Endothelial cell of umbilical vein (primary cell): Measurements from ENCODE around the gene PLA2R1. TPM values are rescaled to one million over a fixed set of nuclear protein-coding genes. Genes with fewer than 3 reads are reported as not detected.
A peak's percentile ranks its signal among the peaks of the same experiment; 100 is the strongest.

Experiments
- BruUV-seq: library from RNA; stranded (reverse); fragments of 400-500 nt; replicated peaks from 2 replicates; lab custom pipeline; 2021; lab: Mats Ljungman, UMichigan
- CTCF ChIA-PET: fragments of 300-600, 350-600 bp; sonication (Branson Sonifier 250); formaldehyde crosslinking; loops from one replicate; lab custom pipeline; 2021; ENCODE audit warnings: antibody characterized with exemption, inconsistent platforms; lab: Charles Lee
- POLR2A ChIA-PET: fragments of 300-600, 350-600 bp; sonication (Branson Sonifier 250); formaldehyde crosslinking; loops from one replicate; lab custom pipeline; 2021; ENCODE audit warnings: antibody characterized with exemption, inconsistent platforms; lab: Charles Lee
- DNase-seq: peaks from one replicate; pipeline ENCODE4 v3.0.0-alpha.2; 2011; ENCODE audit warnings: low read depth, low spot score
- FAIRE-seq: peaks from 2 replicates; lab custom pipeline; 2011; peaks lifted over from hg19 to GRCh38; lab: Jason Lieb, UNC
- H2AFZ ChIP-seq: 2 replicates; pipeline ENCODE4 v1.6.0; 2012; ENCODE audit warnings: low read depth, low read length, control low read depth, inconsistent platforms
- H3K27ac ChIP-seq: 2 replicates; pipeline ENCODE4 v1.5.1; 2011; ENCODE audit warnings: low read depth, mild to moderate bottlenecking, control low read depth, low read length, moderate library complexity; ENCODE audit not compliant: insufficient read depth
- H3K27me3 ChIP-seq, 2 experiments: 2 replicates each; pipeline versions ENCODE4 v1.6.0 to v1.6.1; 2011; ENCODE audit warnings: low read length in 2 of 2, mixed read lengths in 1 of 2; ENCODE audit not compliant: control insufficient read depth in 2 of 2, insufficient read depth in 2 of 2
- H3K36me3 ChIP-seq, 2 experiments: 2 replicates in 1 of 2; 3 replicates in 1 of 2; pipeline ENCODE4 v1.5.1; 2011; ENCODE audit warnings: low read length in 2 of 2, mild to moderate bottlenecking in 1 of 2, moderate library complexity in 1 of 2; ENCODE audit not compliant: control insufficient read depth in 2 of 2, insufficient read depth in 2 of 2; ENCODE audit errors: extremely low read depth in 1 of 2
- H3K4me1 ChIP-seq: 3 replicates; pipeline ENCODE4 v1.5.1; 2011; ENCODE audit warnings: mild to moderate bottlenecking, low read length; ENCODE audit not compliant: control insufficient read depth, insufficient read depth; ENCODE audit errors: extremely low read depth
- H3K4me2 ChIP-seq: 2 replicates; pipeline ENCODE4 v1.6.1; 2011; ENCODE audit warnings: low read length, control low read depth, mixed read lengths; ENCODE audit not compliant: insufficient read depth
- H3K4me3 ChIP-seq, 3 experiments: fragments of 200-600 bp in 1 of 3; sonication (generic), shearing (Covaris generic) in 1 of 3; replicated peaks in 1 of 3; 2 replicates each; pipeline ENCODE4 v1.5.1; 2011 to 2016; ENCODE audit warnings: control low read depth in 3 of 3, low read length in 3 of 3, mild to moderate bottlenecking in 2 of 3, inconsistent platforms in 1 of 3, low read depth in 1 of 3, moderate library complexity in 1 of 3; ENCODE audit not compliant: insufficient read depth in 1 of 3
- H3K79me2 ChIP-seq: 2 replicates; pipeline ENCODE4 v1.6.0; 2012; ENCODE audit warnings: low read length, inconsistent platforms; ENCODE audit not compliant: control insufficient read depth, insufficient read depth
- H3K9ac ChIP-seq: replicated peaks from 2 replicates; pipeline ENCODE3; 2011; ENCODE audit warnings: low read length, control low read depth; ENCODE audit not compliant: insufficient read depth; ENCODE audit errors: extremely low read depth
- H3K9me1 ChIP-seq: replicated peaks from 3 replicates; pipeline ENCODE4 v1.6.0; 2011; ENCODE audit warnings: mild to moderate bottlenecking, low read length; ENCODE audit not compliant: control insufficient read depth, insufficient read depth; ENCODE audit errors: extremely low read depth
- H3K9me3 ChIP-seq: replicated peaks from 2 replicates; pipeline ENCODE4 v1.5.1; 2012; ENCODE audit warnings: low read length, inconsistent platforms; ENCODE audit not compliant: control insufficient read depth, insufficient read depth
- H4K20me1 ChIP-seq: replicated peaks from 2 replicates; pipeline ENCODE3; 2011; ENCODE audit warnings: mild to moderate bottlenecking, low read length; ENCODE audit not compliant: control insufficient read depth, insufficient read depth; ENCODE audit errors: extremely low read depth
- CTCF ChIP-seq, 2 donors: IDR thresholded peaks; 1 replicate in 1 of 2; 2 replicates in 1 of 2; pipeline ENCODE4 v1.5.1; 2011; ENCODE audit warnings: low read length in 2 of 2, mild to moderate bottlenecking in 2 of 2, moderate library complexity in 2 of 2, control low read depth in 1 of 2, inconsistent platforms in 1 of 2, low read depth in 1 of 2; ENCODE audit not compliant: insufficient read depth in 1 of 2; ENCODE audit errors: extremely low read depth in 1 of 2
- EZH2 ChIP-seq: IDR thresholded peaks from 2 replicates; pipeline ENCODE4 v1.6.1; 2012; ENCODE audit warnings: borderline replicate concordance, low read depth, mild to moderate bottlenecking, moderate library complexity, low read length, inconsistent platforms; ENCODE audit not compliant: severe bottlenecking
- FOS ChIP-seq: IDR thresholded peaks from 2 replicates; pipeline ENCODE4 v1.6.1; 2011; ENCODE audit warnings: mild to moderate bottlenecking, low read length, moderate library complexity, borderline replicate concordance; ENCODE audit not compliant: insufficient read depth
- GATA2 ChIP-seq: IDR thresholded peaks from 2 replicates; pipeline ENCODE4 v1.7.0; 2011; ENCODE audit warnings: low read depth, mild to moderate bottlenecking, moderate library complexity, mixed read lengths, low read length; ENCODE audit not compliant: insufficient read length, insufficient read depth
- JUN ChIP-seq: IDR thresholded peaks from 2 replicates; pipeline ENCODE4 v1.6.1; 2011; ENCODE audit warnings: borderline replicate concordance, low read depth; ENCODE audit not compliant: insufficient read length, insufficient read depth
- MAX ChIP-seq: IDR thresholded peaks from 2 replicates; pipeline ENCODE4 v1.6.1; 2011; ENCODE audit not compliant: insufficient read depth, insufficient read length
- MYC ChIP-seq: IDR thresholded peaks from one replicate; pipeline ENCODE4 v1.6.1; 2011; ENCODE audit warnings: mild to moderate bottlenecking, low read depth, low read length
- POLR2A ChIP-seq: IDR thresholded peaks from 2 replicates; pipeline ENCODE4 v1.6.1; 2012; ENCODE audit warnings: low read depth, mild to moderate bottlenecking, control low read depth, low read length
- POLR2AphosphoS5 ChIP-seq: IDR thresholded peaks from 2 replicates; pipeline ENCODE4 v1.6.1; 2012; ENCODE audit warnings: low read depth, mild to moderate bottlenecking, control low read depth, low read length, moderate library complexity; ENCODE audit not compliant: insufficient read depth
- dilution Hi-C: fragments of 300-500 bp; cut with MboI; formaldehyde crosslinking; loops from one replicate; pipeline ENCODE4 v1.15.0; 2019; ENCODE audit warnings: low sequenced_read_pairs; ENCODE audit not compliant: extremely low pct_ligation_motif_present
- intact Hi-C: fragments of 100-400 bp; cut with micrococcal nuclease; formaldehyde crosslinking; loops from one replicate; pipeline ENCODE4 v1.10.0; 2022
- polyA plus RNA-seq, 4 experiments: library from polyadenylated mRNA; depleted of rRNA in 3 of 4; stranded (reverse) in 3 of 4; unstranded in 1 of 4; fragments of >200 nt; gene quantifications; 2 replicates each; pipeline versions ENCODE4 v1.2.1 to v1.2.3, GENCODE V29; 2011 to 2012; ENCODE audit warnings: missing spikeins in 1 of 4
- total RNA-seq: library from RNA; stranded (reverse); gene quantifications from 2 replicates; pipeline ENCODE4 v1.2.3, GENCODE V29; 2021

The PLA2R1 gene
- total and polyA plus RNA-seq, 2 donors (not counting 3 experiments of a cell fraction or from before 2014, with no cell fraction given): 6.9 to 14.4 TPM

- ChIA-PET POLR2A (no interaction called here), CTCF (interaction anchor here (0.8 to 2.3 kb wide), 3 partner anchors 14 to 939 kb away, joined by 3 to 6 read pairs (median 4); no protein-coding TSS in a partner anchor)
- H3K9me1 ChIP-seq: no peaks in the 10 kb centered on the region
- peaks cover 36% of the 10 kb centered on the region for H3K79me2 ChIP-seq
- FAIRE-seq: peak; percentile 66
- no peaks in the 10 kb centered on the region for H3K9me3 ChIP-seq
- no peaks in the 10 kb centered on the region for H3K36me3 ChIP-seq
- H3K9ac ChIP-seq: no peak overlapping the region
- no peak overlapping the region for H3K27ac ChIP-seq
- H3K4me1 ChIP-seq: peaks cover 25% of the 10 kb centered on the region
- no peak overlapping the region for H2AFZ ChIP-seq
- peak; percentile 64 for DNase-seq
- dilution Hi-C loops: no loop called here
- intact Hi-C loops: no loop called here
- no peaks in the 10 kb centered on the region for H3K27me3 ChIP-seq
- TF ChIP-seq GATA2: no peak
- TF ChIP-seq EZH2: no peak
- no peak for TF ChIP-seq MYC
- no peak for TF ChIP-seq MAX
- no peak for TF ChIP-seq CTCF (IDR thresholded peaks at IDR 0.05; ENCODE audit: extremely low read depth in 1 of 2, insufficient read depth in 1 of 2, low read depth in 1 of 2, low read length in 2 of 2)
- TF ChIP-seq JUN: no peak
- no peak for TF ChIP-seq FOS
- TF ChIP-seq POLR2A: no peak
- TF ChIP-seq POLR2AphosphoS5: no peak
- no peak overlapping the region for H3K4me3 ChIP-seq
- no peaks in the 10 kb centered on the region for H4K20me1 ChIP-seq
- H3K4me2 ChIP-seq: no peak overlapping the region
- BruUV-seq: no TSS peak
Measured at GRCh38 chr2:160054984-160055725, 7.3 kb downstream of the PLA2R1 start.
